Muscle of leg (tissue), 11 donors: ENCODE data around the gene UBE2M. TPM values are rescaled to one million over a fixed set of nuclear protein-coding genes. Genes with fewer than 3 reads are reported as not detected.

Experiments
- DNase-seq: peaks from one replicate; pipeline ENCODE4 v3.0.0; 2013
- H3K27ac ChIP-seq: one replicate; pipeline ENCODE4 v1.5.1; 2013; ENCODE audit warnings: mild to moderate bottlenecking, low read length, control low read depth
- H3K27me3 ChIP-seq: one replicate; pipeline ENCODE4 v1.6.1; 2013; ENCODE audit warnings: low read length; ENCODE audit not compliant: control insufficient read depth, insufficient read depth
- H3K36me3 ChIP-seq: one replicate; pipeline ENCODE4 v1.6.1; 2013; ENCODE audit warnings: low read length; ENCODE audit not compliant: control insufficient read depth, insufficient read depth
- H3K4me1 ChIP-seq: one replicate; pipeline ENCODE4 v1.6.1; 2013; ENCODE audit warnings: low read length; ENCODE audit not compliant: control insufficient read depth, insufficient read depth
- H3K4me3 ChIP-seq: one replicate; pipeline ENCODE4 v1.5.1; 2013; ENCODE audit warnings: low read length, control low read depth
- H3K9me3 ChIP-seq: replicated peaks from 2 replicates; pipeline ENCODE4 v1.6.1; 2013; ENCODE audit warnings: low read depth, low read length; ENCODE audit not compliant: control insufficient read depth
- WGBS: methylation state at CpG from one replicate; pipeline ENCODE4 v1.1.5; 2013; ENCODE audit warnings: missing lambda C conversion rate; ENCODE audit not compliant: insufficient coverage; 5-methylcytosine and 5-hydroxymethylcytosine counted together
- polyA plus RNA-seq, 8 donors: library from polyadenylated mRNA; unstranded; fragments of 120-200 nt; gene quantifications; one replicate each; pipeline versions ENCODE4 v1.2.1 to v1.2.3, GENCODE V29; 2013; ENCODE audit warnings: inconsistent platforms in 1 of 8, low replicate concordance in 1 of 8; ENCODE audit not compliant: insufficient read length in 8 of 8, insufficient read depth in 1 of 8
- total RNA-seq: library from RNA; stranded (reverse); fragments of 120-200 nt; gene quantifications from one replicate; pipeline ENCODE4 v1.2.4, GENCODE V29; 2013

UBE2M gene
- total and polyA plus RNA-seq, 9 donors = 30.6 to 71.8 (median 66.2) TPM

DNA sequence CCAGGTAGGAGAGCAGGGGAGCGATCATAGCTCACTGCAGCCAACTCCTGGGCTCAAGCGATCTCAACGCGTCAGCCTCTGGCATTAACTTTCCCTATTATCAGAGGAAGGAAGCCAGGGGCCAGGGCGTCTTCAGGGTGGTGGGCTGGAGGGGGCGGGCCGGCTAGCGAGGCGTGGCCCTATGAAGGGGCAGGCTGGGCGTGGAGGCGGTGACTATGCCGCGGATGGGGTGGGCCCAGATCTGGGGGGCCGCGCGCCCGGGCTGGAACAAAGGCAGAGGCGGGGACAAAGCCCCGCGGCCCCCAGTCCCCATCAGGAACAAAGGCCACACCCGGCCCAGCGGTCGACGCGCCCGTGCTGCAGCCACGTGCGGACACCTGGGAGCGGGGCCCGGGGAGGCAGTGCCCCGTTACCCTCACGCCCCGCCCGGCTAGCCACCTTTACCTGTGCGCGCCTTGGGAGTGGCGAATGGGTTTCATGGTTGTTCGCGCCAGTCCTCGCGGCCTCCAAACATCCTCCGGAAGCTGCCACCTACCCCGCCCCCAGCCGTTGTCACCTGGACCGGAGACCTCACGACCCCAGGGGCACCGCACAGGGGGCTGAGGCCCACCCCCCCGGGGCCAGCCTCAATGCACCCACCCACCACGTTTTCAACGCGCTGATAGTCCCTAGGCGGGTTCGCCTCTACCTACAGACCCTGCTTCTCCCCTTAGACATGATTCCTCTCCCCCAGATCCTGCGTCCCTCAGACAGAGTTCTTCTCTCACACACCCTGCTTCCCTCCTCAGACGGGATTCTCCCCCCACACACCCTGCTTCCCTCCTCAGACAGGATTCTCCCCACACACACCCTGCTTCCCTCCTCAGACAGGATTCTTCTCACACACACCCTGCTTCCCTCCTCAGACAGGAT lies 19.9 kb downstream of the UBE2M start:
- H3K4me3 ChIP-seq = peak overlapping the region; percentile 42
- WGBS = under 1% methylated on average over 53 of the region's 55 CpGs
- H3K9me3 ChIP-seq = no peaks in the 10 kb centered on the region
- peaks cover 20% of the 10 kb centered on the region for H3K27me3 ChIP-seq
- H3K27ac ChIP-seq = peak overlapping the region; percentile 47
- DNase-seq = peak; percentile 65
- H3K36me3 ChIP-seq = no peaks in the 10 kb centered on the region
- peaks cover 12% of the 10 kb centered on the region for H3K4me1 ChIP-seq

DNA sequence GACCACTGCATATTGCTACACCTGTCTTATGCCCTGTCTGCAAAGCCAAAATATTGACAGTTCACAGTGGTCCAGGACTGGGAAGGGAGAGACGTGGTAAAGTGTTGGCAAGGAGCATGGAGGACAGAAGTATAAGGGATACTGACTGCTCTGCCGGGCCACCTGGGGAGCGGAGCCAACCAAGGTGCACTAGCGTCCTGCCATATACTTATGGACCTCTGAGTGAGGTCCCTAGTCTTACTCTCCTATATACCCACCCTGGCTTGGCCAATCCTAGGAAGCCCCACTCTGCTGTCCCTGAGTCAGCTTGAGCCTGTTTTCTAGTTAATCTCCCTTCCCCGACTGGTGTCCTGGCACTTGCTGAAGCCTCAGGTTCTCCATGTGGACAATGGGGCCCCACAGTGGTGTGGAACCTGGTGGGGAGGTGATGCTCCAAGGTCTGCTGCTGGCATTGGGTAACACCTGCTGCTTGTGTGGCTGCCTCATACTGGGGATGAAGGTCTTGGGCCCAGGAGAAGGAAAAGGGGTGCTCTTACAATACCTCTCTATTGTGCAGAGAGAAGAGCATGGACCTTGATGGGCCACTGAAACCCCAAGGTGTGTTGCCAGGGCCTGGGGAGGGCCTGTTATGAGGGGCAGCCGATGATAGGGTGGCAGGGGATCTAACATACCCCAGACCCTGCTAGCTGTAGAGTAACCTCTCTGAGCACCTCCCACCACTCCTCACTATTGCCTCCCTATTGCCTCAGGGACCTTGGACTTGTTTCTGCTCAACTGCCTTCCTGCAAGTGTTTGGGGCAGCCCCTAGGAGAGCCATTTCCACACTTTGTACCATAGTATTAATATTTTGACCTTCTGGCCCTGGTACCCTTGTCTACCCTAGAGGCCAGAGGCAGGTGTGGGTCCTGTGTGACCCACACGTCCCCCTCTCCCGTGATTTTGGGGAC lies 21.3 kb downstream of the UBE2M start:
- WGBS = 100% methylated on average over 6 of the region's 8 CpGs
- peaks cover 20% of the 10 kb centered on the region for H3K27me3 ChIP-seq
- DNase-seq = no peak

DNA sequence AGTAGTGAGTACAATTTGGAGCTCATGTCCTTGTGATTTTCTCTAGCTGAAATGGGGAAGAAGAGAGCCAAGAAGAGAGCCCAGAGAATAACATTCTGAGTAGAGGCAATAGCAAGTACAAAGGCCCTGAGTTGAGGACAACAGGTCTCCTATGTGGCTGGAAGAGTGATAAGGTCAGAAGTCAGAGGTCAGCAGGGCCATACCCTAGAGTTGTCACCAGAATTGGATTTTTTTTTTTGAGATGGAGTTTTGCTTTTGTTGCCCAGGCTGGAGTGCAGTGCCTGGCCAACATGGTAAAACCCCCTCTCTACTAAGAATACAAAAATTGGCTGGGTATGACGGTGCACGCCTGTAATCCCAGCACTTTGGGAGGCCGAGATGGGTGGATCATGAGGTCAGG lies 22.6 kb downstream of the UBE2M start:
- peaks cover 8% of the 10 kb centered on the region for H3K4me1 ChIP-seq
- H3K9me3 ChIP-seq = no peaks in the 10 kb centered on the region
- DNase-seq = no peak
- H3K4me3 ChIP-seq = no peak overlapping the region
- no peak overlapping the region for H3K27ac ChIP-seq
- no CpG with 5 or more reads among the region's 3 CpGs for WGBS
- H3K27me3 ChIP-seq = peaks cover 20% of the 10 kb centered on the region
- H3K36me3 ChIP-seq = no peaks in the 10 kb centered on the region

More for the DNA sequence above, 21.3 kb downstream of the UBE2M start:
- no peak overlapping the region for H3K27ac ChIP-seq
- no peaks in the 10 kb centered on the region for H3K9me3 ChIP-seq
- no peak overlapping the region for H3K4me3 ChIP-seq
- no peaks in the 10 kb centered on the region for H3K36me3 ChIP-seq
- H3K4me1 ChIP-seq = peaks cover 8% of the 10 kb centered on the region

DNA sequence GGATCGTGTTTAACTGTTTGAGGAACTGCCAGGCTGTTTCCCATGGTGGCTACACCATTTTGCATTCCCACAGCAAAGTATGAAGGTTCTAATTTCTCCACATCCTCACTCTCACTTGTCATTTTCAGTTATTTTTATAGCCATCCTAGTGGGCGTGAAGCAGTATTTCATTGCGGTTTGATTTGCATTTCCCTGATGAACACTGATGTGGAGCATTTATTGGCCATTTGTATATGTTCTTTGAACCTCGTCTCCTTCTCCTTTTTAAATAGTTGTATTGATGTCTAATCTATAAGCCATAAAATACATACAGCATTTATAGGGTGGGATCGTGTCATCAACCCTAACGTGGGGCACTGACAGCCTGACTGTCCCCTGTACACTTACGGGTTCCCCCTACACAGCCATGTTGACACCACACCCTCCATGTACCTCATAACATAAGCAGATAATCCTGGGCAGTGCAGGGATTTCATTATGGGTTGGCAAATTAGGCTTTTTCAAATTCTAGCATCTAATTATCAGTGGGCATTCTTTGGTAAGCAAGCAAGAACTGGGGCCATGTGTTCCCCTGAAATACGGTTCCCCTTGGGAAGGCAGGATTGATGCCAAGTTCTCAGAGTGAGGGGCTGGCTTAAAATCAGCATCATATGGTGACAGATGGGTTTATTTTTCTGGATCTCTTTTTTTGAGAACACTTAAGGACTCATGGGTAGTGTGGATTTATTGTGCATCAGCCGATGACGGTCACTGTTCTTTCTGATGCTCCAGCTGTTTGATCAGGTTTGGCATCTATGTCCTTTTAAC lies 27.2 kb downstream of the UBE2M start:
- Histone ChIP-seq H3K4me3 (no peak overlapping the region), H3K9me3 (no peaks in the 10 kb centered on the region), H3K27ac (no peak overlapping the region), H3K36me3 (no peaks in the 10 kb centered on the region), H3K27me3 (peaks cover 2% of the 10 kb centered on the region), H3K4me1 (no peaks in the 10 kb centered on the region)
- DNase-seq = no peak
- WGBS = no CpG with 5 or more reads among the region's 10 CpGs

DNA sequence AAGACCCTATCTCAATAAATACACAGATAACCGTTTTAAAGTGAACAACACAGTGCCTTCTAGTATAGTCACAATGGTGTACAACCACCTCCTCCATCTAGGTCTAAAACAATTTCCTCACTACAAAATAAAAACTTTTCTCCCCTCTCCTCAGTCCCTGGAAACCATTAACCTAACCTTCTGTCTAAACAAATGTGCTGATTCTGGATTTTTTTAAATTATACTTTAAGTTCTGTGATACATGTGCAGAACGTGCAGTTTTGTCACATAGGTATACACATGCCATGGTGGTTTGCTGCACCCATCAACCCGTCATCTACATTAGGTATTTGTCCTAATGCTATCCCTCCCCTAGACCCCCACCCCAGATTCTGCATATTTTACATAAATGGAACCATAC lies 29.0 kb downstream of the UBE2M start:
- Histone ChIP-seq H3K36me3 (no peaks in the 10 kb centered on the region), H3K4me3 (no peak overlapping the region), H3K4me1 (no peaks in the 10 kb centered on the region), H3K9me3 (no peaks in the 10 kb centered on the region), H3K27me3 (peaks cover 2% of the 10 kb centered on the region), H3K27ac (no peak overlapping the region)
- WGBS = 100% methylated on average over 1 of the region's 3 CpGs
- DNase-seq = no peak

DNA sequence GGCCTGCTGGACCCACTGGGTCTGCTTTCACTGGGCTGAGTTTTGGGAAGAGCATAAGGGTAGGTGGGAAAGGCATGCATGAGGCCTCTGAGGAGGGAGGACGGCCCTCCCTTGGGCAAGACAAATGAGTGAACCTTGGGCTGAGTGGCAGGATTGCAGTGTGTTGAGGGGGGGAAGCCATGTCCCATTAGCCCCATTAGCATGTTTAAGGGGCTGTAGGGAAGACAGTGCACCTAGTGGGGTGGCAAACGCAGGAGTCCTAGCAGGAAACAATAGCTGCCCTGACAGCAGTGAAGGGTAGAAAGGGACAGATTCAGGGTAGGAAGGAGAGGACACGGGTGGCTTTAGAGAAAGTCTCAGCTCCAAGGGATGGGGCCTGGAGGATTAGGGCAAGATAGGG lies 35.7 kb downstream of the UBE2M start:
- no peaks in the 10 kb centered on the region for H3K36me3 ChIP-seq
- no peaks in the 10 kb centered on the region for H3K27me3 ChIP-seq
- no peak for DNase-seq
- no peak overlapping the region for H3K4me3 ChIP-seq
- H3K4me1 ChIP-seq = peaks cover 21% of the 10 kb centered on the region
- no peak overlapping the region for H3K27ac ChIP-seq
- H3K9me3 ChIP-seq = no peaks in the 10 kb centered on the region
- 76% methylated on average over 2 of the region's 3 CpGs for WGBS

DNA sequence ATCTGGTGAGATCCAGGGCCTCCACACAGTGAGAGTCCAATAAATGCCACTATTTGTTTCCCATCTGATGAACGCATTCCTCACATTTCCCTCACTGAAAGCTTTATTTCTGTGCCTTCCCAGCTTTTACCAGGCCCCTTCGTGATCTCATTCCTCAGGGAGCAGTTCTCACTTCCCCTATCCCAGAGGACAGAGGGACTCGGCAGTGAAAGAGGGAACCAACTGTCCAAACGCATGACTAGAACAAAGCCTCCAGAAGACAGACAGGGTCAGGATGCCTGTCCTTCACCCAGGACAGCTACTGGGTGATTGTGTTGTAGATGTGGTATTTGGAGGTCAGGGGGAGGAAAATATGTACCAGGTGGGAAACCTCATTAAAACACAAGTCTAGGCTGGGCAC lies 36.8 kb downstream of the UBE2M start:
- DNase-seq = no peak
- peaks cover 21% of the 10 kb centered on the region for H3K4me1 ChIP-seq
- H3K36me3 ChIP-seq = peaks cover 7% of the 10 kb centered on the region
- 49% methylated on average over 4 of the region's 4 CpGs for WGBS
- no peak overlapping the region for H3K27ac ChIP-seq
- H3K9me3 ChIP-seq = no peaks in the 10 kb centered on the region
- no peaks in the 10 kb centered on the region for H3K27me3 ChIP-seq
- H3K4me3 ChIP-seq = no peak overlapping the region

DNA sequence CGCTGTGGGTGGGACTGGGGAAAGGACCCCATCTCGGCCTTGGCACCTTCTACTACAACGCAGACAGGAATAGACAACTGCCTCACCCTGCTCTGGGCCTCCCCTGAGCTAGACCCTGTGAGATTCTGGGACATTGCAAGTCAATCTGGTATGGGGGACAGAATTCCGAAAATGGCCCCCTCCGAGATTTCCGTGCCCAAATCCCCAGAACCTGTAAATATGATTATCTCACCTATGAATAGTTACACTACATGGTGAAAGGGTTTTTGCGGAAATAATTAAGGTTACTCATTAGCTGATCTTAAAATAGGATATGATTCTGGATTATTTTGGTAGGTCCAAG lies 38.2 kb downstream of the UBE2M start:
- 0% methylated on average over 1 of the region's 7 CpGs for WGBS
- no peak for DNase-seq
- Histone ChIP-seq H3K4me3 (peak overlapping the region; percentile 81), H3K27me3 (no peaks in the 10 kb centered on the region), H3K27ac (peak overlapping the region; percentile 98), H3K4me1 (peaks cover 31% of the 10 kb centered on the region), H3K9me3 (no peaks in the 10 kb centered on the region), H3K36me3 (peaks cover 22% of the 10 kb centered on the region)

DNA sequence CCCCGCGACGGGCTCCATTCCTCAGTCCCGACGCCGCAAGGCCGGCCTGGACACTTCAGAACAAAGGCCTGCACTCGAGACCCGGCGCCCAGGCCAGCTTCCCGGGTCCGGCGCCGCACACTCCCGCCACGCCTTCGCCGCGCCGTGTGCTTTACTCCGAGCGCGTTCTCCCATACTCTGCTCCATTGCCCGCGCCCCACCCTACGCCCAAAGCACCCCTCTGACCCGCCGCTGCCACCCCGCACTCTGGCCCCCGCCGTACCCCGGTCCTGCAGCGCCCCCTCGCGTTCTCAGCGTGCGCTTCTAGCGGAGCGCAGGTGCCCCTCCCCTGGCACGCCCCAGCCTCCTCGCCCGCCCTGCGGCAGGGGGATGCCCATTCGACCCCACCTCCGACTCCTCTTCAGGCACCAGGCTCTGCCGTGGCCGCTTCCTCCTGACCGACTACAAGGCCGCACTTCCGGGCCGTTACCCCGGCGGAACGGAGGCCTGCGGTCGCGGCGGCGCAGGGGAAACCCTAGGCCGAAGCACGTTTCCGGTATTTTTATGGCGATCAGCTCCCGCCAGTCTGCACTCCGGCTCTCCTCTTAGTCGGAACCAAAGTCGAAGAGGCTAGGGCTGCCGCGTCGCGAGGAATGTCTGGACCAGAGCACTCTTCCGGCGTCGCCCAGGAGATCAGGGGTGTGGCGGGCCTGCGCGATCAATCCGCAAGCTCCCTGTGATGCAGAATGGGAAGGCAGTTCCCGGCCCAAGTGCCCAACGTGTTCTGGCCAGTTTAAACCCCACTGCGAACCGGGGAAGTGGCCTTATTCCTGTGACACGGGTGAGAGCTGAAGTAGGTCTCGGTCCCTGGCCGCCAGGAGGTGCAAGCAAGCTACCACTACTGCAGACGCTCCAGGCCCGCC lies 38.8 kb downstream of the UBE2M start, which contains the start of gene ZBTB45:
TSS of gene ZBTB45 (minus strand) at position 456 of the 902 bp plus-strand sequence. CDS start 2,137 bp downstream, outside the sequence.
- H3K36me3 ChIP-seq = peaks cover 22% of the 10 kb centered on the region
- H3K27ac ChIP-seq = peak within 1 kb of the TSS; percentile 98
- no peaks in the 10 kb centered on the region for H3K27me3 ChIP-seq
- no peaks in the 10 kb centered on the region for H3K9me3 ChIP-seq
- H3K4me1 ChIP-seq = peaks cover 33% of the 10 kb centered on the region
- under 1% methylated on average over 87 of the region's 87 CpGs for WGBS
- DNase-seq = peak; percentile 99
- peak within 1 kb of the TSS; percentile 81 for H3K4me3 ChIP-seq
